GM19452 (cell line): ENCODE data around the gene CHI3L1.
"Not testable (repeated sequence)": the region's sequence is repeated elsewhere in the genome, so short reads cannot be mapped to it uniquely, and the experiment has no call there.

Experiments used
- ATAC-seq: cut with Tn5 transposase; IDR thresholded peaks from one replicate; pipeline ENCODE4 v1.9.1; 2021; ENCODE audit not compliant: unreplicated experiment

Gene CHI3L1

GRCh38 chr1:203186446-203187303, at the start of gene CHI3L1:
CHI3L1 (minus strand) TSS chr1:203186704; CDS start chr1:203186623, 81 bp downstream.
- ATAC-seq, result no peak

- ATAC-seq, result not testable (repeated sequence)
Measured at GRCh38 chr1:203234901-203235300, 48.4 kb upstream of the CHI3L1 start.

GRCh38 chr1:203229471-203230135, 43.1 kb upstream of the CHI3L1 start, which contains the start of gene CHIT1:
CHIT1 (minus strand) TSS chr1:203229673; CDS start chr1:203229636, 37 bp downstream.
- ATAC-seq, result no peak

- no peak for ATAC-seq
Measured at GRCh38 chr1:203228670-203229069, 42.2 kb upstream of the CHI3L1 start.

GRCh38 chr1:203227371-203228083, 41.0 kb upstream of the CHI3L1 start:
- ATAC-seq, result no peak

GRCh38 chr1:203225071-203225470, 38.6 kb upstream of the CHI3L1 start:
- ATAC-seq, result no peak

- no peak for ATAC-seq
Measured at GRCh38 chr1:203223012-203223775, 36.7 kb upstream of the CHI3L1 start.

GRCh38 chr1:203219934-203220333, 33.4 kb upstream of the CHI3L1 start:
- no peak for ATAC-seq

- no peak for ATAC-seq
Measured at GRCh38 chr1:203219171-203219570, 32.7 kb upstream of the CHI3L1 start.

GRCh38 chr1:203217668-203218067, 31.2 kb upstream of the CHI3L1 start:
- ATAC-seq, result no peak

GRCh38 chr1:203217139-203217655, 30.7 kb upstream of the CHI3L1 start:
- ATAC-seq, result no peak

- no peak for ATAC-seq
Measured at GRCh38 chr1:203216274-203217138, 30.0 kb upstream of the CHI3L1 start.

- ATAC-seq, result no peak
Measured at GRCh38 chr1:203215573-203215972, 29.1 kb upstream of the CHI3L1 start.

GRCh38 chr1:203214871-203215270, 28.4 kb upstream of the CHI3L1 start:
- no peak for ATAC-seq

- no peak for ATAC-seq
Measured at GRCh38 chr1:203213126-203213525, 26.6 kb upstream of the CHI3L1 start.

- no peak for ATAC-seq
Measured at GRCh38 chr1:203211812-203212211, 25.3 kb upstream of the CHI3L1 start.

- no peak for ATAC-seq
Measured at GRCh38 chr1:203210988-203211387, 24.5 kb upstream of the CHI3L1 start.

GRCh38 chr1:203210350-203210749, 23.8 kb upstream of the CHI3L1 start:
- no peak for ATAC-seq

GRCh38 chr1:203208181-203208580, 21.7 kb upstream of the CHI3L1 start:
- ATAC-seq, result no peak

GRCh38 chr1:203207751-203208150, 21.2 kb upstream of the CHI3L1 start:
- ATAC-seq, result no peak
